DND-41 (cell line): Measurements from ENCODE around the gene TOP3A.

ENCODE experiments used
- ATAC-seq: fragments of 200-7000 bp; cut with Tn5 transposase; 3 replicates; pipeline ENCODE4 v1.9.1; 2021; ENCODE audit warnings: low read depth; ENCODE audit not compliant: insufficient read depth
- DNase-seq: peaks from one replicate; pipeline ENCODE4 v3.0.0-alpha.2; 2020
- H2AFZ ChIP-seq: 2 replicates; pipeline ENCODE4 v1.6.0; 2012; ENCODE audit warnings: low read depth, low read length
- H3K27ac ChIP-seq: 2 replicates; pipeline ENCODE4 v1.5.1; 2012; ENCODE audit warnings: low read length, inconsistent platforms
- H3K27me3 ChIP-seq: fragments of 200-600 bp; sonication (generic); 2 replicates; pipeline ENCODE4 v1.6.0; 2012; ENCODE audit warnings: low read length, mild to moderate bottlenecking, inconsistent platforms; ENCODE audit not compliant: insufficient read depth, poor library complexity
- H3K36me3 ChIP-seq: 2 replicates; pipeline ENCODE4 v1.5.1; 2012; ENCODE audit warnings: low read length, inconsistent platforms; ENCODE audit not compliant: insufficient read depth
- H3K4me1 ChIP-seq: 2 replicates; pipeline ENCODE4 v1.5.1; 2012; ENCODE audit warnings: mild to moderate bottlenecking, low read length; ENCODE audit not compliant: insufficient read depth
- H3K4me2 ChIP-seq: 2 replicates; pipeline ENCODE4 v1.6.0; 2012; ENCODE audit warnings: mild to moderate bottlenecking, moderate library complexity, low read length, inconsistent platforms; ENCODE audit not compliant: insufficient read depth
- H3K4me3 ChIP-seq, 2 experiments: fragments of 200-600 bp in 1 of 2; shearing (Covaris generic) in 1 of 2; 2 replicates each; pipeline ENCODE4 v1.5.1; 2012 to 2016; ENCODE audit warnings: inconsistent platforms in 2 of 2, low read length in 2 of 2, mild to moderate bottlenecking in 2 of 2, low read depth in 1 of 2, moderate library complexity in 1 of 2
- H3K79me2 ChIP-seq: 2 replicates; pipeline ENCODE4 v1.6.0; 2012; ENCODE audit warnings: low read length, inconsistent platforms; ENCODE audit not compliant: insufficient read depth
- H3K9ac ChIP-seq: 2 replicates; pipeline ENCODE4 v1.6.0; 2012; ENCODE audit warnings: low read depth, mild to moderate bottlenecking, inconsistent platforms, low read length, moderate library complexity
- H3K9me3 ChIP-seq: 2 replicates; pipeline ENCODE4 v1.5.1; 2012; ENCODE audit warnings: low read length, moderate library complexity, mild to moderate bottlenecking, inconsistent platforms; ENCODE audit not compliant: insufficient read depth, severe bottlenecking
- H4K20me1 ChIP-seq: 2 replicates; pipeline ENCODE4 v1.6.0; 2012; ENCODE audit warnings: low read length; ENCODE audit not compliant: insufficient read depth
- EZH2 ChIP-seq: IDR thresholded peaks from 3 replicates; pipeline ENCODE4 v1.6.1; 2012; ENCODE audit warnings: borderline replicate concordance, low read depth, mild to moderate bottlenecking, moderate library complexity, low read length, inconsistent platforms; ENCODE audit not compliant: severe bottlenecking
- TF ChIP-seq, protein P1 (sequence below): IDR thresholded peaks from 2 replicates; pipeline ENCODE4 v1.5.1; 2012; ENCODE audit warnings: borderline replicate concordance, low read length, moderate library complexity, mild to moderate bottlenecking; ENCODE audit not compliant: poor library complexity, severe bottlenecking; ENCODE audit errors: extremely low read depth

The TOP3A gene

DNA sequence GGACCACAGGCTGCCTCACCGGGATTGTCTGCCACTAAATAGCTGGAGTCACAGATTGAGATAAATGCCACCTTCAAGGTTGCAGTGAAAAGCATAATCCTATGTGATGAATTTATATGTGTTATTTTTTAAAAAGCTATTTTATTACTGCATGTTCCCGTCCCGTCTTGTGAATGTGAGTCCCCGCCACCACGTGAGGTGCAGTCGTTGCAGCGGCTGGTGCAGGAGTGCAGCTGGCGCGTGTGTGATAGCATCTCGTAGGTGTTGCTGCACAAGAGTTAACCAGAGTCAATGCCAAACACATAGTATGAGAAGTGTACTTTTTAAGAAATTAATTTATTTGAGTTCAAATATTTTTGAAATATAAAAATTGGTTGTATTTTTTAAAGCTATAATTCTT lies 12.8 kb upstream of the TOP3A start:
- DNase-seq (no peak), ATAC-seq (no peak)
- no peak overlapping the region for H3K4me3 ChIP-seq
- no peak overlapping the region for H3K4me2 ChIP-seq
- TF ChIP-seq, protein P1, sequence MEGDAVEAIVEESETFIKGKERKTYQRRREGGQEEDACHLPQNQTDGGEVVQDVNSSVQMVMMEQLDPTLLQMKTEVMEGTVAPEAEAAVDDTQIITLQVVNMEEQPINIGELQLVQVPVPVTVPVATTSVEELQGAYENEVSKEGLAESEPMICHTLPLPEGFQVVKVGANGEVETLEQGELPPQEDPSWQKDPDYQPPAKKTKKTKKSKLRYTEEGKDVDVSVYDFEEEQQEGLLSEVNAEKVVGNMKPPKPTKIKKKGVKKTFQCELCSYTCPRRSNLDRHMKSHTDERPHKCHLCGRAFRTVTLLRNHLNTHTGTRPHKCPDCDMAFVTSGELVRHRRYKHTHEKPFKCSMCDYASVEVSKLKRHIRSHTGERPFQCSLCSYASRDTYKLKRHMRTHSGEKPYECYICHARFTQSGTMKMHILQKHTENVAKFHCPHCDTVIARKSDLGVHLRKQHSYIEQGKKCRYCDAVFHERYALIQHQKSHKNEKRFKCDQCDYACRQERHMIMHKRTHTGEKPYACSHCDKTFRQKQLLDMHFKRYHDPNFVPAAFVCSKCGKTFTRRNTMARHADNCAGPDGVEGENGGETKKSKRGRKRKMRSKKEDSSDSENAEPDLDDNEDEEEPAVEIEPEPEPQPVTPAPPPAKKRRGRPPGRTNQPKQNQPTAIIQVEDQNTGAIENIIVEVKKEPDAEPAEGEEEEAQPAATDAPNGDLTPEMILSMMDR, result no peak
- TF ChIP-seq EZH2, result no peak
- no peak overlapping the region for H3K27ac ChIP-seq
- no peaks in the 10 kb centered on the region; the same call in 1 of the 2 replicates for H3K79me2 ChIP-seq
- peaks cover 92% of the 10 kb centered on the region for H3K36me3 ChIP-seq
- no peak overlapping the region for H3K9ac ChIP-seq
- no peaks in the 10 kb centered on the region for H3K27me3 ChIP-seq
- no peak overlapping the region for H2AFZ ChIP-seq
- H4K20me1 ChIP-seq, result peaks cover 30% of the 10 kb centered on the region
- no peaks in the 10 kb centered on the region for H3K4me1 ChIP-seq
- H3K9me3 ChIP-seq, result no peaks in the 10 kb centered on the region

DNA sequence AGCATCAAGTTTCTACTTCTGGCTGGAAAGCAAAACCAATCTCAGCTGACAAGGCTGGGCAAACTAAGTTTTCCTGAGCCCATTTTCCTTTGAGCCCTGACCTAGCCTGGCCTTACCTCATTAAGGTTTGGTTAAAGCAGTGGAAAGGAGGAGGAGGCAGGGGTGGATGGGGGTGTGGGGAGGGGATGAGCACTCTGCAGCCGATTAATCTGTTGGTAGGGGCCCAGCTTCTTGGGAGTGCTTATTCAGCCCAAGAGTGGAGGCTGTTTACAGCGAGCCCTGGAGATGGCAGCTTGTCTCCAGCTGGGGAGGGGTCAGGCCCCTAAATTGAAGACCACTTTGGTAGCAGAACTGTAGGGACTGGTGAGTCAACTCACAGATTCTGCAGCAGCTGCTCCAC lies 12.3 kb upstream of the TOP3A start:
- Histone ChIP-seq H3K4me1 (no peaks in the 10 kb centered on the region), H3K36me3 (peaks cover 92% of the 10 kb centered on the region), H3K4me2 (no peak overlapping the region), H3K4me3 (no peak overlapping the region), H3K27me3 (no peaks in the 10 kb centered on the region), H4K20me1 (peaks cover 33% of the 10 kb centered on the region), H3K79me2 (no peaks in the 10 kb centered on the region; the same call in 1 of the 2 replicates), H2AFZ (no peak overlapping the region), H3K9me3 (no peaks in the 10 kb centered on the region), H3K9ac (no peak overlapping the region), H3K27ac (no peak overlapping the region)
- ATAC-seq (no peak), DNase-seq (no peak)
- no peak for TF ChIP-seq EZH2
- TF ChIP-seq, protein P1, result no peak

DNA sequence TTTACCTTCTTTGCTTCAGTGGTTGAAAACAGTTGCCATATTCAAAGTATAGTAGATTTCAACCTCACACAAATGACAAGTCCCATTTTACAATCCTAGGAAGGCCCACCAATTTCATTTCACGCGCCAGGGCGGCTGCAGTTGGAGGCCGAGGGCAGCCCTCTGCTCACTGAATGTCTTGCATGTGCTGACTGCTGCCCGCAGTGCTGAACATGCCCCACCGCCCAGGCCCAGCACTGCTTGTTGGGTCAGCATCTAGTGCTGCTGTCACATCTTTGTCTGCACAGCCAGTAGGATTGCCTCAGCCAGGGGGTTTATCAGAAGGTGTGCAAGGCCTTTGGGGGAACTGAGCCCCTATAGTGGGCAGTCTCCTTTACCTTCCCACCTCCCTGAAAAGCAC lies 11.8 kb upstream of the TOP3A start:
- Histone ChIP-seq H3K9me3 (no peaks in the 10 kb centered on the region), H3K27ac (no peak overlapping the region), H3K4me3 (no peak overlapping the region), H4K20me1 (peaks cover 35% of the 10 kb centered on the region), H3K36me3 (peaks cover 87% of the 10 kb centered on the region), H3K27me3 (no peaks in the 10 kb centered on the region), H2AFZ (no peak overlapping the region), H3K79me2 (no peaks in the 10 kb centered on the region; the same call in 1 of the 2 replicates), H3K9ac (no peak overlapping the region), H3K4me1 (no peaks in the 10 kb centered on the region), H3K4me2 (no peak overlapping the region)
- ATAC-seq (no peak), DNase-seq (no peak)
- TF ChIP-seq EZH2, result no peak
- TF ChIP-seq, protein P1, result no peak

DNA sequence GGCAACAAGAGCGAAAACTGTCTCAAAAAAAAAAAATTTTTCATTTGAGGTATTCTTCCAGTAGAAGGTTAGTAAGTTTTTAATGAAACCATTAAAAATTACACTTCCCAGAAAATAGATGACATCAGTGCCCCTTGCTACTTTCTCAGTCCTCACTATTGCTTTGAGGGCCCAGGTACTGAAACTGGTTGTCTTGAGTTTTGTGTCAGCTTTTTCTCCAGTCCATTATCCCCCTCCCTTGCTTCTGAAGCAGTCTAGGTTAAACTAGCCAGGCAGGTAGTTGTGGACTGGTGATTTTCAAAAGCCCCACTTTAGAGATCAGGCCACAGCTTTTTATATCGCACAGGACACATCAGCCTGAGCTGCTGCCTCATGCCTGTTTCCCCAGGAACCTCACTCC lies 11.2 kb upstream of the TOP3A start:
- H3K27me3 ChIP-seq, result no peaks in the 10 kb centered on the region
- no peak overlapping the region for H3K4me3 ChIP-seq
- H3K27ac ChIP-seq, result no peak overlapping the region
- DNase-seq (no peak), ATAC-seq (no peak)
- H3K4me2 ChIP-seq, result no peak overlapping the region
- no peaks in the 10 kb centered on the region; the same call in 1 of the 2 replicates for H3K79me2 ChIP-seq
- TF ChIP-seq EZH2, result no peak
- TF ChIP-seq, protein P1, result no peak
- no peak overlapping the region for H3K9ac ChIP-seq
- H3K36me3 ChIP-seq, result peaks cover 82% of the 10 kb centered on the region
- H3K4me1 ChIP-seq, result no peaks in the 10 kb centered on the region
- H2AFZ ChIP-seq, result no peak overlapping the region
- peaks cover 36% of the 10 kb centered on the region for H4K20me1 ChIP-seq
- H3K9me3 ChIP-seq, result no peaks in the 10 kb centered on the region
